Thyroid gland (tissue), 4 donors: ENCODE data around the gene FAM50B.

Source experiments
- CTCF ChIP-seq, 6 experiments: fragments of 200-600 bp in 3 of 6; fragments of 450-650 bp in 3 of 6; sonication (generic) in 3 of 6; IDR thresholded peaks; one replicate each; pipeline ENCODE4 v1.5.1; 2016 to 2019; ENCODE audit warnings: antibody characterized with exemption in 6 of 6, mild to moderate bottlenecking in 2 of 6, inconsistent platforms in 1 of 6, moderate library complexity in 1 of 6
- POLR2A ChIP-seq, 2 donors: fragments of 450-650 bp; IDR thresholded peaks; one replicate each; pipeline ENCODE4 v1.6.1; 2017; ENCODE audit warnings: antibody characterized with exemption in 2 of 2, mild to moderate bottlenecking in 2 of 2, moderate library complexity in 1 of 2

- no peak for TF ChIP-seq POLR2A (IDR thresholded peaks at IDR 0.05)
- TF ChIP-seq CTCF (IDR thresholded peaks at IDR 0.05): no peak
Observed at GRCh38 chr6:3814539-3814938, 34.6 kb upstream of the FAM50B start.
